GM10266 (cell line): Measurements from ENCODE around the gene ACP7.

ENCODE experiments used
- DNase-seq: peaks from one replicate; pipeline ENCODE4 v3.0.0; 2012; ENCODE audit errors: extremely low spot score
- TF ChIP-seq, protein P1 (sequence below): IDR thresholded peaks from 2 replicates; pipeline ENCODE4 v1.5.1; 2012; ENCODE audit warnings: mild to moderate bottlenecking, low read depth; ENCODE audit not compliant: control insufficient read depth, insufficient read depth; ENCODE audit errors: missing control alignments

Gene ACP7

DNA sequence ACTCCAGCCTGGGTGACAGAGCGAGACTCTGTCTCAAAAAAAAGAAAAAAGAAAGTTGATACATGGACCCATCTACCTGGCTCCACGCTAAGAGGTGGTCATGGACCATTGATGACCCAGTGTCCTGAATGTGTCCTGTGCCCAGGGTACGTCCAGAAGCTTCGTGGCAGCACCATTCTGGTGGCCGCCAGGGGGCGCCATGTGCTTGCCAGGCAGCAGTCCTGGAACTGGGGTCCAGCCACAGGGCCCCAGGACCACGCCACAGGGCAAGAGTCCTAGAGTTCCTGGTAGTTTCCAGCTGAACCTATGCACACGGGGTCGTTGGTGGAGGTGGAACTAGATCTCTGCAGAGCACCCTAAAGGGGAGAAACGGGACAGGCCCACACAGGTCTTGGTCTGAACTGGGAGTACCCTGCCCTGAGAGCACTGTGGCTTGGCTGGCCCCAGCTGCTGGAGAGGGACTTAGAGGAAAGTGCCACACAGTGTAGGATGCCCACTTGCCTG is 31.9 kb upstream of the ACP7 start:
- TF ChIP-seq, protein P1, sequence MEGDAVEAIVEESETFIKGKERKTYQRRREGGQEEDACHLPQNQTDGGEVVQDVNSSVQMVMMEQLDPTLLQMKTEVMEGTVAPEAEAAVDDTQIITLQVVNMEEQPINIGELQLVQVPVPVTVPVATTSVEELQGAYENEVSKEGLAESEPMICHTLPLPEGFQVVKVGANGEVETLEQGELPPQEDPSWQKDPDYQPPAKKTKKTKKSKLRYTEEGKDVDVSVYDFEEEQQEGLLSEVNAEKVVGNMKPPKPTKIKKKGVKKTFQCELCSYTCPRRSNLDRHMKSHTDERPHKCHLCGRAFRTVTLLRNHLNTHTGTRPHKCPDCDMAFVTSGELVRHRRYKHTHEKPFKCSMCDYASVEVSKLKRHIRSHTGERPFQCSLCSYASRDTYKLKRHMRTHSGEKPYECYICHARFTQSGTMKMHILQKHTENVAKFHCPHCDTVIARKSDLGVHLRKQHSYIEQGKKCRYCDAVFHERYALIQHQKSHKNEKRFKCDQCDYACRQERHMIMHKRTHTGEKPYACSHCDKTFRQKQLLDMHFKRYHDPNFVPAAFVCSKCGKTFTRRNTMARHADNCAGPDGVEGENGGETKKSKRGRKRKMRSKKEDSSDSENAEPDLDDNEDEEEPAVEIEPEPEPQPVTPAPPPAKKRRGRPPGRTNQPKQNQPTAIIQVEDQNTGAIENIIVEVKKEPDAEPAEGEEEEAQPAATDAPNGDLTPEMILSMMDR: peak; percentile 91
- peak; percentile 57 for DNase-seq

DNA sequence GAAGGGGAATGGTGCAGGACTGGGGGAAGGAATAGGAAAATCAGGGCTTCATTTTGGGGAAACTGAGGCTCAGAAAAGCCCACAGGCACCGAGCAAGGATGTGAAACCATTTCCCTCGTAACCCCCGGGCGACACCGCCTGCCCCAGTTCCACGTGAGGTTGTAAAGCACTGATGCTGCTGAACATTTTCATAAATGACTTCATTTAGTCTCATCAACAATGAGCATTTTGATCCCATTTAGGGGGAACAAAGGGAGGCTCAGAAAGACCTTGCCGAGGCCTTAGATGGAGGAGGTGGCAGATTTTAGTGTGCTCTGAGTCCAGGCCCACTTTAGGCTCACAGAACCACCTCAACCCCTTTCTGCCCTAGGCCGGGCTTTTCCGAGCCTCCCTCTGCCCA is 31.3 kb upstream of the ACP7 start:
- no peak for DNase-seq
- TF ChIP-seq, protein P1: no peak

DNA sequence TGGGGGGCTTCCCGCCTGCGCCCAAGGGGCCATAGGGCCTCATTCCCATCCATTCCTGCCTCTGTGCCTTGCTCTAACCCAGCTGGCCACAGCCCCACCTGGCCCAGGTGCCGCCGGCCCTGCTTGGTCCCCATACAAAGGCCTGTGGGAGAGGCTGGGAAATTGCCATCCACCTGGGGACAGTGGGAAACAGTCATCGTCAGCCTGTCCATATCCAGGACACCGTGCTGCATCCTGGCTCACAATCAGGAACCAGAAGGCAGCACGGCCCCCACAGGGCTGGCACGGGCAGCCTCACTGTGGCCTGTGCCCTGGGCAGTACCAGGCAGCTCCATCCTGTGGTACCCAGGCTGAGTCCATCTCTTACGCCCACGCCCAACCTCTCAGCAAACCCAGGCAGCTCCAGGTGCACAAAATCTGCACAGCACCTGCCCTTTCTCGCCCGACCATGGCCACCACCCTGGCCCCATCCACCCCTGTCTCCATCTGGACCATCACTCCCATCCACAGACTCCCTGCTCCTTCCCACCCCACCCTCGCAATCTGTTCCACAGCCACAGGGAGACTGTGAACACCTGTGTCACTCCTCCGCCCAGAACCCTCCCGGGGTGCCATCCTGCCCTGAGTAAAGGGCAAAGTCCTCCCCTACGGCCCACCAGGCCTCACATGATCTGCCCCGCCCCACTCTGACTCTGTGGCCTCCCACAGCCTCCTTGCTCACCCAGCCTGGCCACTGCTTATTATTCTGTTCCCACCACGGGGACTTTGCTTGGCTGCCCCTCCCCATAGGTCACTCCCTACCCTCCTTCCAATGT is 30.7 kb upstream of the ACP7 start:
- TF ChIP-seq, protein P1: no peak
- DNase-seq: no peak

GRCh38 chr19:39054091-39054470 is 30.1 kb upstream of the ACP7 start:
- TF ChIP-seq, protein P1: no peak
- DNase-seq: no peak

- TF ChIP-seq, protein P1: no peak
- DNase-seq: no peak
These were observed 26.6 kb upstream of the ACP7 start for GRCh38 chr19:39057615-39058014.

DNA sequence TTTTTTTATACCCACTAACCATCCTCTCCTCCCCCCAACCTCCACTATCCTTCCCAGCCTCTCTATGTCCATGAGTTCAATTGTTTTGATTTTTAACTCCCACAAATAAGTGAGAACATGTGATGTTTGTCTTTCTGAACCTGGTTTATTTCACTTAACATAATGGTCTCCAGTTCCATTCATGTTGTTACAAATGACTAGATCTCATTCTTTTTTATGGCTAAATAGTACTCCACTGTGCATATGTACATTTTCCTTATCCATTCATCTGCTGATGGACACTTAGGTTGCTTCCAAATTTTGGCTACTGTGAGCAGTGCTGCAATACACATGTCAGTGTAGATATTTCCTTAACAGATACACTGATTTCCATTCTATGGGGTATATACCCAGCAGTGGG is 24.9 kb upstream of the ACP7 start:
- TF ChIP-seq, protein P1: no peak
- DNase-seq: no peak

DNA sequence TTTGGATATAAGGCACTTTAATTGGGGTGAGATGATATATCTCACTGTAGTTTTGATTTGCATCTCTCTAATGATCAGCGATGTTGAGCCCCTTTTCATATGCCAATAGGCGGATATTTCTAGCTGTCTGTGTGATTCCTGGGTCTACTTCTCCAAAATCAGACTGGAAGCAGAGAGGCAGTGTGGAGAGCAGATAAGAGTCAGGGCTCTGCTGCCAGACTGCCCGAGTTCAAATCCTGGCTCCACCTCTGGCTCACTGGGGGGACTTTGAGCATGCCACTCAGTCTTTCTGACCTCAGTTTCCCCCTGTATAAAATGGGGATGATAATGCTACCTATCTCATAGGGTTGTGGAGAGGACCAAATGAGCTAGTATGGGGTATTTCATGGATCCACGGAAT is 24.0 kb upstream of the ACP7 start:
- DNase-seq: no peak
- TF ChIP-seq, protein P1: no peak
